GM12801 (cell line): ENCODE results near the gene LSMEM2.

Experiments
- CTCF ChIP-seq: IDR thresholded peaks from one replicate; pipeline ENCODE4 v1.5.1; 2011; ENCODE audit warnings: control low read depth; ENCODE audit not compliant: insufficient read length; ENCODE audit errors: extremely low read depth

Gene LSMEM2

DNA sequence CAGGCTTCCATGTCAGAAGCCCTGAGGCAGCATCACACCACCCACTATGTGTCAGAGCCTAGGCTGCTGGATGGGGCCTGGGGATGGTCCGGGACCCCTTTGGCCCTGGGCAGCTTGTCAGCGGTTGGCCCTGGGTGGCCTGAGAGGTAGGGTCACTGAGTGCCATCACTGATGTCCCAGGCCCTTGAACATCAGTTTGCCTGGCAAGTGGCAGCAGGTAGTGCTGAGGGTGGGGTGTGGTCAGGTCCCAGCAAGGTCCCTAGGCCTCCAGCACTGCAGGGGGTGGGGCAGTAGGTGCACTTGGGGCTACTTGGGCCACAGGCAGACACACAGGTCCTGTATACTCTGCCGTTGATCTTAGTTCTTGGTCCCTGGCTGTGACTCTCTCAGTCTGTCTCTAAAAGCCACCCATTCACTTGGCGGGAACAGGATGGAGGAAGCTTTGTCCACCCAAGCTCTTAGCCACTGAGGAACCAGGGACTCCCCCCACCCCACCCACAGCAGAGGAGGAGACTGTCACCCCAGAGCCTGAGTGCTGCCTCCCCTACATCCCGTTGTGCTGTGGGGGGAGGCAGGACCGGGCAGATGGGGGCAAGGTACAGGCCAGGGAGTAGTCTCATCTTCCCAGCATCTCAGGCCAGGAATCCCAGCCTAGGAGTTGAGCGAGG lies 37.0 kb upstream of the LSMEM2 start:
- TF ChIP-seq CTCF, result no peak

DNA sequence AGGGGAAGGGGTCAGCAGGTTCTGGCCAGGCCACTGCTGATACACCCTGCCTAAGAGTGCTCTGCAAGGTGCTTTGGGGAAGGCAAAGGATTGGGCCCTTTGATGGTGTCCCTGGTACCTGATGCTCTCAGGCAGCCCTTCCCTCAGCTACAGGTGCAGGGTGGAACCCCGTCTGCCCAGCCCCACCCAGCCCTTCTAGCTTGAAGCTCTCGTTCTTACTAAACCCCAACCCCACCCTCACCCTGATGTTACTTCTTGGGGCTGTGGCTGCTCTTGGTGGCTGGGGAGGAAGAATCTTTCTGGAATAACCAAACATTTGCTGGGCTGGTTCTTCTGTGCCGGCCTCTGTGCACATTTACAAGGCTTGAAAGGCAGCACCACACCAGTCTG lies 36.5 kb upstream of the LSMEM2 start:
- TF ChIP-seq CTCF, result no peak

- no peak for TF ChIP-seq CTCF
Observed at GRCh38 chr3:50242851-50243542, 35.9 kb upstream of the LSMEM2 start.

- no peak for TF ChIP-seq CTCF
Observed at GRCh38 chr3:50243543-50243895, 35.4 kb upstream of the LSMEM2 start.

DNA sequence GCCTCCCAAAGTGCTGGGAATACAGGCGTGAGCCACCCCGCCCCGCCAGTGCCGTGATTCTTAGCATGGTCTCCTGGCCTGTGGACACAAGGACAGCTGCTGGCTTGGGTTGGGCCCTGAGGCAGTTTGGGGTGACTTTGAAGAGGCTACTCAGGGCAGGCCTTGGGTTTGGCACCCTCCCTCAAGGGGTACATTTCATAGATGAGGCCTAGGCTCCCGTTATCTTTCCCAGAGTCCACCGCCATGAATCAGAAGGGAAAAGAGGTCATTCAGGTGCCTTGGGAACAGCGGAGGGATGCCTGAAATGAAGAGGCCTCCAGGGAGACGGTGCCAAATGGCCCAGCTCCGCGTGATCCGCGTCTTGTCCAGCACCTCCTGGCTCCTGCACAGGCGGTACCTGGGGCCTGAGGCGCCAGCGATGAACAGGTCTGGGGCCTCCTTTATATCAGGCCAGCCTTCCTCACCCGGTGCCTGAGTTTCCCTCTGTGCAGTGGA lies 33.6 kb upstream of the LSMEM2 start:
- TF ChIP-seq CTCF, result no peak

- TF ChIP-seq CTCF, result peak; percentile 42
Observed at GRCh38 chr3:50245831-50246516, 32.9 kb upstream of the LSMEM2 start.

DNA sequence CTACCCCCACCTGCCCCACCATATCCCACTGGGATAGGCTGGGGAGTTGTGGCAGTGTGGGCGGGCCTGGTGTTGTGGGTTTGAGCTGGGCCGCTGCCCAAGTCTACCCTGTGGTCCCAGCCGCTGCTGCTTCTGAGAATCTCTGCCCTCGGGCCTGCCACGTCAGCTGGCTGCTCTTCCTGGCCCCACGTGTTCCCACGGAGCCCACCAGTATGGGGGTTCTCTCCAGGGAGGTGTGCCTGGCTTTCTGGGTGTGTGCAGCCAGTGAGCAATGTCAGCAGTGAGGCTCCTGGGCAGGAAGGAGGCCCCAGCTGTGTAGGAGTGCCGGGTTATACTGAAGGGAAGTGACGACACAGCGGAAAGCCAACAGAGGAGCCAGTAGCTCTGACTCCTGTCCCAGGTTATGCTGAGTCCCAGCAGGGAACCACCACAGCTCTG lies 32.4 kb upstream of the LSMEM2 start:
- no peak for TF ChIP-seq CTCF
